Mesothelial cell of epicardium (in vitro differentiated cells): ENCODE data around the gene SLC12A4. TPM values are rescaled to one million over a fixed set of nuclear protein-coding genes. Genes with fewer than 3 reads are reported as not detected.

Experiments
- DNase-seq, 2 experiments: peaks; one replicate each; pipeline ENCODE4 v3.0.0; 2021; ENCODE audit warnings: low spot score in 2 of 2; ENCODE audit not compliant: unreplicated experiment in 2 of 2
- H3K27ac Mint-ChIP-seq: 2 replicates; pipeline ENCODE4 v1.8.0; 2021; ENCODE audit warnings: mixed read lengths
- H3K27me3 Mint-ChIP-seq: 2 replicates; pipeline ENCODE4 v1.8.0; 2021; ENCODE audit warnings: low read depth, mixed read lengths
- H3K36me3 Mint-ChIP-seq: 2 replicates; pipeline ENCODE4 v1.8.0; 2021; ENCODE audit warnings: mixed read lengths
- H3K4me1 Mint-ChIP-seq: 2 replicates; pipeline ENCODE4 v1.8.0; 2021; ENCODE audit warnings: mixed read lengths
- H3K4me3 Mint-ChIP-seq: 2 replicates; pipeline ENCODE4 v1.8.0; 2021; ENCODE audit warnings: mild to moderate bottlenecking, moderate library complexity, mixed read lengths
- H3K9me3 Mint-ChIP-seq: 2 replicates; pipeline ENCODE4 v1.8.0; 2021; ENCODE audit warnings: mixed read lengths
- total RNA-seq: library from RNA; stranded (reverse); gene quantifications from 3 replicates; pipeline ENCODE4 v1.2.1, GENCODE V29; 2021
- TF ChIP-seq, protein P1 (sequence below): fragments of 200-600 bp; sonication (generic); IDR thresholded peaks from one replicate; pipeline ENCODE4 v1.5.0; 2021; ENCODE audit warnings: antibody characterized with exemption; ENCODE audit not compliant: unreplicated experiment

The SLC12A4 gene
- total RNA-seq, 1 donor from 2014 or later = 155 TPM

DNA sequence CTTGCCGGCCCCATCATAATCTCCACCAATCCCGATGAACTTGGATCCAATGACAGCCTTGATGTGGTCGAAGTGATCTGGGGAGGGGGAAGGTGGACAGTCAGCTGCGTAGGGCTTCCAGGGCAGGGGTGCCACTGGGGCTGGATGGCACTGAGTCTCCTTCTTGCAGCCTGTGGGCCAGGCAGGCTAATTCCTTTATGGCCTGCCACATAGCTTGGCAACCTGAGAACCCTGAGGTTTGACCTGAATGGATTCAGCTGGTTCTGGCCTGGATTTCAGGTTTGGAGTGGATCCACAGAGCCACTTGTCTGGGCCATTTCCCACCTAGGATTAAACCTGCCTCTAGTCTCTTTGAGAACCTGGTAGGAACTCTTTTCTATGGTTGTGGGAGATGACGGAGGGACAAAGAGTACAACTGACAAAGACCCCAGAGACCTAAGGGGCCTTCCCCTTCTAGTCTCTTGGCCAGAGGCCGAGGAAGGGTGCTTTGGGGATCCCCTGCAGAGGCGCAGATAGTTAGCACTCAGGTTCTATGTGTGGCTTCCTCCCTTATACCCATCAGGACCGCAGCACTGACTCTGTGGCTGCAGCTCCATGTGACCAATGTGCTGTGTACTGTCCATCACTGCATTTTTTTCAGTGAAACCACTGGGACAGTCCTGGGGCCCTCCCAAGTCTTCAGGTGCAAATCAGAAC lies 21.0 kb upstream of the SLC12A4 start:
- Mint-ChIP-seq H3K27ac (no peak overlapping the region), H3K4me3 (no peak overlapping the region), H3K4me1 (peaks cover 4% of the 10 kb centered on the region), H3K27me3 (no peaks in the 10 kb centered on the region), H3K9me3 (no peaks in the 10 kb centered on the region), H3K36me3 (no peaks in the 10 kb centered on the region)
- no peak for DNase-seq
- TF ChIP-seq, protein P1, sequence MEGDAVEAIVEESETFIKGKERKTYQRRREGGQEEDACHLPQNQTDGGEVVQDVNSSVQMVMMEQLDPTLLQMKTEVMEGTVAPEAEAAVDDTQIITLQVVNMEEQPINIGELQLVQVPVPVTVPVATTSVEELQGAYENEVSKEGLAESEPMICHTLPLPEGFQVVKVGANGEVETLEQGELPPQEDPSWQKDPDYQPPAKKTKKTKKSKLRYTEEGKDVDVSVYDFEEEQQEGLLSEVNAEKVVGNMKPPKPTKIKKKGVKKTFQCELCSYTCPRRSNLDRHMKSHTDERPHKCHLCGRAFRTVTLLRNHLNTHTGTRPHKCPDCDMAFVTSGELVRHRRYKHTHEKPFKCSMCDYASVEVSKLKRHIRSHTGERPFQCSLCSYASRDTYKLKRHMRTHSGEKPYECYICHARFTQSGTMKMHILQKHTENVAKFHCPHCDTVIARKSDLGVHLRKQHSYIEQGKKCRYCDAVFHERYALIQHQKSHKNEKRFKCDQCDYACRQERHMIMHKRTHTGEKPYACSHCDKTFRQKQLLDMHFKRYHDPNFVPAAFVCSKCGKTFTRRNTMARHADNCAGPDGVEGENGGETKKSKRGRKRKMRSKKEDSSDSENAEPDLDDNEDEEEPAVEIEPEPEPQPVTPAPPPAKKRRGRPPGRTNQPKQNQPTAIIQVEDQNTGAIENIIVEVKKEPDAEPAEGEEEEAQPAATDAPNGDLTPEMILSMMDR = no peak

DNA sequence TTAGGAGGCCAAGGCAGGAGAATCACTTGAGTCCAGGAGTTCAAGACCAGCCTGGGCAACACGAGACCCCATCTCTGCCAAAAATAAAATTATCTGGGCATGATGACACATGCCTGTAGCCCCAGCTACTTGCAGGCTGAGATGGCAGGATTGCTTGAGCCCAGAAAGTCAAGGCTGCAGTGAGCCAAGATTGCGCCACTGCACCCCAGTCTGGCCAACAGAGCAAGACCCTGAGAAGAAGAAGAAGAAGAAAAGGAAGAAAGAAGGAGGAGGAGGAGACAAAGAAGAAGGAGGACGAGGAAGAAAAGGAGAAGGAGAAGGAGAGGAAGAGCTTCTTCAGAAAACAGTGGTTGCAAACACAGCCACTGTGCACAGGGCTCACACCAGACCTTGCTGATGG lies 20.2 kb upstream of the SLC12A4 start:
- peaks cover 2% of the 10 kb centered on the region for H3K4me1 Mint-ChIP-seq
- no peak for DNase-seq
- H3K27ac Mint-ChIP-seq = no peak overlapping the region
- TF ChIP-seq, protein P1 = no peak
- H3K36me3 Mint-ChIP-seq = no peaks in the 10 kb centered on the region
- H3K4me3 Mint-ChIP-seq = no peak overlapping the region
- H3K27me3 Mint-ChIP-seq = no peaks in the 10 kb centered on the region
- no peaks in the 10 kb centered on the region for H3K9me3 Mint-ChIP-seq

DNA sequence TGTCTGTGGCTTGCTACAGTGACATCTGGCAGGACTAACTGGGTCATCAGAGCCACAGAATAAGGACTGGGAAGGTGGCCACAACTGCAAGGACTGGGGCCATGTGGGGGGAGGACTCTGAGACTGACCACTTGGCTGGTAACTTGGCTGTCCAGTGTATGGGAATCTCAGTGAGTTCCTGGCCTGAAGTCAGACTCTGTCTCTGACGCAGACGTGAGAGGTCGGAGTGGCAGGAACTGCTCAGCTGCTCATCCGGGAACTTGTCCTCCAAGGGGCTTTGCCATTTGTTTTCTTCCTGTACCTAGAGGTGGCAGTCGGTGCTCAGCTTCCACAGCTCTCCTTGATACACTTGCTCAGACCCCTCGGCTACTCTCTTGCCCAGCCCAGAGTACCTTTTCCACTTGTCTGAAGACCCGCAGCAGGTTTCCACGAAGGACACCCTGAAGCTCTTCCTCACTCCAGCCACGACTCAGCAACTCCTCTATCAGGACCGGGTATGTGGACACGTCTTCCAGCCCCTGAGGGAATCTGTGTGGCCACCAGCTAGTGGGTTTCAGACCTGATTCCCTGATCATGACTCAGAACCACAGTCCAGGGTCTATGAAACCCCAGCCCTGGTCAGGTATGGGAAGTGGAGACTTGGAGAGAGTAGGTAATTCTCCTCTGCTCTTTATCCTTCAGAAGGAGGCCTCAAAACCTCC lies 19.2 kb upstream of the SLC12A4 start:
- peaks cover 2% of the 10 kb centered on the region for H3K4me1 Mint-ChIP-seq
- no peak for DNase-seq
- no peak overlapping the region for H3K27ac Mint-ChIP-seq
- H3K36me3 Mint-ChIP-seq = no peaks in the 10 kb centered on the region
- H3K4me3 Mint-ChIP-seq = no peak overlapping the region
- TF ChIP-seq, protein P1 = no peak
- no peaks in the 10 kb centered on the region for H3K27me3 Mint-ChIP-seq
- H3K9me3 Mint-ChIP-seq = no peaks in the 10 kb centered on the region

DNA sequence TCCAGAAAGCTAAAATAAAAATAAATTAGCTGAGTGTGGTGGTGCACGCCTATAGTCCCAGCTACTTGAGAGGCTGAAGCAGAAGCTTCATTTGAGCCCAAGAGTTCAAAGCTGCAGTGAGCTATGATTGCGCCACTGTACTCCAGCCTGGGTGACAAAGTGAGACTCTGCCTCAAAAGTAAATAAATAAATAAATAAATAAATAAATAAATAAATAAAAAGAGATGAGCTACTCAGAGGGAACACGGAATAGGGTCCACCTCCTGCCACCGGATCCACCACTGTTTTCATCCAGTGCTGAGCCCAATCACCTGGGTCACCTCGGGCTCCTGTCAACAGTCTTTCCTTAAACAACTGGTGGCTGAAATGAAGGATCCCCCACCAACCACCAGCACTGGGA lies 18.5 kb upstream of the SLC12A4 start:
- DNase-seq = no peak
- no peaks in the 10 kb centered on the region for H3K9me3 Mint-ChIP-seq
- no peaks in the 10 kb centered on the region for H3K27me3 Mint-ChIP-seq
- H3K4me3 Mint-ChIP-seq = no peak overlapping the region
- H3K36me3 Mint-ChIP-seq = no peaks in the 10 kb centered on the region
- TF ChIP-seq, protein P1 = no peak
- H3K4me1 Mint-ChIP-seq = peaks cover 2% of the 10 kb centered on the region
- no peak overlapping the region for H3K27ac Mint-ChIP-seq

DNA sequence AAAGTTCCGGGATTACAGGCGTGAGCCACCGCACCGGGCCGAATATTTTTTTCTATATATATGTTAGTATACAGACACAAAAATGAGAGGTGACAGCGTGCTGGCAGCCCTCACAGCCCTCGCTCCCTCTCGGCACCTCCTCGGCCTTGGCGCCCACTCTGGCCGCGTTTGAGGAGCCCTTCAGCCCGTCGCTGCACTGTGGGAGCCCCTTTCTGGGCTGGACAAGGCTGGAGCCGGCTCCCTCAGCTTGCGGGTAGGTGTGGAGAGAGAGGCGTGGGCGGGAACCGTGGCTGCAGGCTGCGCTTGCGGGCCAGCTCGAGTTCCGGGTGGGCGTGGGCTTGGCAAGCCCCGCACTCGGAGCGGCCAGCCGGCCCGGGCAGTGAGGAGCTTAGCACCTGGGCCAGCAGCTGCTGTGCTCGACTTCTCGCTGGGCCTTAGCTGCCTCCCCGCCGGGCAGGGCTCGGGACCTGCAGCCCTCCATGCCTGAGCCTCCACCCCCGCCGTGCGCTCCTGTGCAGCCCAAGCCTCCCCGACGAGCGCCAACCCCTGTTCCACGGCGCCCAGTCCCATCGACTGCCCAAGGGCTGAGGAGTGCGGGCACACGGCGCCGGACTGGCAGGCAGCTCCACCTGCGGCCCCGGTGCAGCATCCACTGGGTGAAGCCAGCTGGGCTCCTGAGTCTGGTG lies 13.7 kb upstream of the SLC12A4 start:
- Mint-ChIP-seq H3K4me1 (peaks cover 2% of the 10 kb centered on the region), H3K4me3 (no peak overlapping the region), H3K27me3 (peaks cover 2% of the 10 kb centered on the region), H3K36me3 (no peaks in the 10 kb centered on the region), H3K27ac (no peak overlapping the region), H3K9me3 (no peaks in the 10 kb centered on the region)
- TF ChIP-seq, protein P1 = no peak
- DNase-seq = no peak
